HK-2 (cell line): Measurements from ENCODE around the gene IGFBP4.

ENCODE experiments used
- DNase-seq: peaks from one replicate; pipeline ENCODE4 v3.0.0-alpha.2; 2018; ENCODE audit not compliant: unreplicated experiment

IGFBP4 gene

DNA sequence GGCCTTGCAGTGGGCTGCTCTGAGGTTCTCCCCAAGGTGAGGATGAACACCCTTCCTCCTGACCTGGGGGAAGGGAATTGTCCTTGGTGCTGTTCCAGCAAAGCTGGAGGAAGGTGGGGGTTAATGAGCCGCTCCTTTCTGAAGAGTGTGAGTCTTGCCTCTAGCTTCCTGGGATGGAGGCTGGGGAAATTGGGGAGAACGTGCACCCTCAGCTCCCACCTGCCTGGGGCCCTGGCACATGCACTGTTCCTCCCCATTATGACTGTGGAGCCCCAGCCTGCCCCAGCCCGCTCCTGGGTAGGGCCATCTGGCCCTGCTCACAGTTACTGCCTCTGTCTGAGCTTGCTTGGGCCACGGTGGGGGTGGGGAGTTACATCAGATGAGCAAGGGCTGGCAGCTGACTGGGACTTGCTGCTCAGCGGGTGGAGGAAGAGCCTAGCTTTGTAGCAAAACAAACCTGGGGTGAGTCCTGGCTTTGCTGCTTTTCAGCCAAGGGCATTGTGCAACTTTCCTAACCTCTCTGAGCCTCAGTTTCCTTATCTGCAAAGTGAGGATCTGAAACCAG is 47.1 kb downstream of the IGFBP4 start:
- peak; percentile 31 for DNase-seq

DNA sequence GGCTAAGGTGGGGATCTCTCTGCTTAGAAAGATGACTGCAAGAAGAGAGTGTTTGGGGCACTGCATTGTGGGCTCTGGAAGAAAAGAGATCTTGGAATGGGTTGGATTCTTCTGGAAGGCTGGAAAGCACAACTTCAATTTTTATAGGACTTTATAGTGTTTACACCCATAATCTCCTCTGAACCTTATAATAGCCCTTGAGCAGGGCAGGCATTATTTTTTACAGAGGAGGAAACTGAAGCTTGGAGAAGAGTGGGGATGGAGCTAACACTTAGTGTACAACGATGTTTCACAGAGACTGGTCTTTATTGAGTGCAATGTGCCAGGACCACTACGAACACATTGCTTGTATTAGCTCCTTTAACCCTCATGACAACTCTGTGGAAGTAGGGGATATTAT is 47.7 kb downstream of the IGFBP4 start:
- no peak for DNase-seq

DNA sequence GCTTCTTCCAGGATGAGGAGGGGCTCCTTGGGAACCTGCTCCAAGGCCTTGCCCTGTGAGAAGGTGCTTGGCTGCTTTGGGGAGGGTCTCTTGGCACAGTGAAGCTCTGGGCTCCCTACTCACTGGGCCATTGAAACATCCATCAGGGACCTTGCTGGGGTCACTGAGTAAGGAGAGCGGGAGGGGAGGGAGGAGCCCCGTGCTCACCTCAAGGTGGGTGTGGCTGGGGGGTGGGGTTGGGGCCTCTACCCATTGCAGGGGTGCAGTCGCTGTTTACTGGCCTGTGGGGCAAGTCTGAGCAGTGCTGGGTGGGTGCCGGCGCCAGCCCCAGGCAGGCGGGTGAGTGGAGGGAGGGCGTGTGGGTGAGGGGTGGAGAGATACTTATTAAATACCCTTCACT is 48.2 kb downstream of the IGFBP4 start:
- DNase-seq = no peak

DNA sequence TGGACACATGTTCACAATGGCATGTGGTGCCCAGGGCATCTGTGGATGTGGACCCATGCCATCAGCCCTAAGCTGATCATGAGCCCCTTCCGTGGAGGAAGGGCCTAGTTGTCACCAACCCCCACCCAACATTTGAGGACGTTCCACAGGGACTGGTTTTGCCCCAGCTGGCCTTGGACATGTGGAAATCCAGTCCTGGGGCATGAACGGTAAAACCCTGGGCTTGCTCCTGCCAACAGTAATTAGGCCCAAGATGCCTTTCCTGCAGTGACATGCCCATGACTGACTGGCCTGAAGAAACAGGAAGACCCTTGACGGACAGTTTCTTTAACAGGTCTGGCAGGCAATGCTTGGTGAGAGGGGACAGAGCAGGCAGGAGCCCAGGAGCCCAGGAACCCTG is 50.4 kb downstream of the IGFBP4 start:
- DNase-seq = no peak

DNA sequence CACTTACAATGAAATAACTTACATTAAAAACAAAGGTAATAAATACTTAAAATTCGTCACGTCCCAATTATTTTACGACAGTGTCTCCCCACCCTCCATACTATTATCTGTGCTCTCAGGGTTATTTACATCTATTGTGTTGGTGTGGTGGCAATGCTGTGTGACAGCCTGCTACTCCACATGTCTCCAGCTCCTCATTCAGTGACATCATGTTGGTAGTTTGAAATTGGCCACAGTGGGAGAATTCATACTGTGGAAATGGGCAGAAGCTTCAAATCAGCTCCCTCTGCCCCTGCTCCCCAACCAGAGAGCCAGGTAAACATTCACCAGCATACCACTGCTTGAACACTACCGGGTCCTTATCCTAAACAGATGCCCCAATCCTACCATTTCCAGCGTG is 51.9 kb downstream of the IGFBP4 start:
- DNase-seq = no peak

DNA sequence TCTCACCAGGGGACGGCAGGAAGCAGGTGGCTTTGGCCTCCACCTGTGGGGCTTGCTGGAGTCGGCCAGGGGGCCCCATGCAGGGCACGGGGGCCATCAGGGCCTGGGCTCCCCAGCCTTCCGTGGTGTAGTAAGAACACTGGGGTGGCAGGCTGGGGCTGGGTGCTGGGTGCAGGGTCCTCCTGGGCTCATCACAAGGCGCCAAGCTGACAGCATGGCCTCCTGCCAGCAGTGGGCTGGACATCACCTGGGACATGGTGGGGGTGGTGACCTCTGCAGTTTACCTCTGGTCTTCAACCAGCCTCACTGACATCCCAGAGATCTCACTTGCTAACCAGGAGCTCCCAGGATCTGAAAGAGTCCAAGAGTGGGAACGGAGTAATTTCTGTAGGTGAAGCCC is 52.9 kb downstream of the IGFBP4 start:
- no peak for DNase-seq

DNA sequence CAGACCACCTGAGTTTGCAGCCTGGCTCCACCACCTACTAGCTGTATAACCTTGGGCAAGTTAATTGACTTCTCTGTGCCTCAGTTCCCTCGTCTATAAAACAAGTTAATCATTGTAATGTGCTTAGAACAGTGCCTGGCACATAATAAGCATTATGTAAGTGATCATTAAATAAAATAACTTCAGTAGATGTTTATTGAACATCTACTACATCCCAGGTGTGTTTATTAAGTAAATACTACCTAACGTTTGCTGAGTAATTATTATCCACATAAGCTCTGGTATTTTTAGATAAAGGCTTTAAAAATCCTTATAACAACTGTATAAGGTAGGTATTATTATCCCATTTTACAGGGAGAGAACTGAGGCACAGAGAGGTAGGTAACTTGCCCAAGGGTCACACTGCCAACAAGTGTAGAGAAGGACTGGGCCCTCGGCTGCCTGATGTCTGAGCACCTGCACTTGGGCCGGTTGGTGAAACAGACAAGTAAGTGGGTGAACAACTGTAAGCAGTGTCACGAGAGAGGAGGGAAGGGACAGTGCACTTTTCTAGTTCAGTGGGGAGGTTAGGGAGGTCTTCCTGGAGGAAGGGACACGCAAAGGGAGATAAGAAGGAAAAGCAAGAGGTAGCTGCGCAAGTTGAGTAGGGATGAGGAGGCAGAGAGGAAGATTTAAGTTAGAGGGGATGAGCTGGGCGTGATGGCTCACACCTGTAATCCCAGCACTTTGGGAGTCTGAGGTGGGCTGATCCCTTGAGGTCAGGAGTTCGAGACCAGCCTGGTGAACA is 53.6 kb downstream of the IGFBP4 start:
- DNase-seq = no peak

DNA sequence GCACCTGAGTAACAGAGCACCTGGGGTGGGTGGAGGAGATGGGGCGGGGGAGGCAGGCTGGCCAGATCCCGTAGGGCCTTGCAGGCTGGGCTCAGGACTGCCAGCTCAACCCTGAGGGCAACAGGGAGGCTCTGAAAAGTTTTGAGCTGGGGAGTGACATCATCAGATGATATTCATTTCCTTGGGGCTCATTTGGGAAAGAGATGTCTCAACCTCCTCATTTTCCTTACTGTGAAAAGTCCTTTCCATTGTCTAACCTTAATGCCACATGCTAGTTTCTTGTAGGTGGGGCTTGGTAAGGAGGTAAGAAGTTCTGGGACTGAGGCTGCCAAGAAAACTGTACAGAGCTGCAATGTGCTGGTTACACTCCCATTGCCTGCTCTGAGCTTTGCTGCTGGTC is 54.4 kb downstream of the IGFBP4 start:
- no peak for DNase-seq

DNA sequence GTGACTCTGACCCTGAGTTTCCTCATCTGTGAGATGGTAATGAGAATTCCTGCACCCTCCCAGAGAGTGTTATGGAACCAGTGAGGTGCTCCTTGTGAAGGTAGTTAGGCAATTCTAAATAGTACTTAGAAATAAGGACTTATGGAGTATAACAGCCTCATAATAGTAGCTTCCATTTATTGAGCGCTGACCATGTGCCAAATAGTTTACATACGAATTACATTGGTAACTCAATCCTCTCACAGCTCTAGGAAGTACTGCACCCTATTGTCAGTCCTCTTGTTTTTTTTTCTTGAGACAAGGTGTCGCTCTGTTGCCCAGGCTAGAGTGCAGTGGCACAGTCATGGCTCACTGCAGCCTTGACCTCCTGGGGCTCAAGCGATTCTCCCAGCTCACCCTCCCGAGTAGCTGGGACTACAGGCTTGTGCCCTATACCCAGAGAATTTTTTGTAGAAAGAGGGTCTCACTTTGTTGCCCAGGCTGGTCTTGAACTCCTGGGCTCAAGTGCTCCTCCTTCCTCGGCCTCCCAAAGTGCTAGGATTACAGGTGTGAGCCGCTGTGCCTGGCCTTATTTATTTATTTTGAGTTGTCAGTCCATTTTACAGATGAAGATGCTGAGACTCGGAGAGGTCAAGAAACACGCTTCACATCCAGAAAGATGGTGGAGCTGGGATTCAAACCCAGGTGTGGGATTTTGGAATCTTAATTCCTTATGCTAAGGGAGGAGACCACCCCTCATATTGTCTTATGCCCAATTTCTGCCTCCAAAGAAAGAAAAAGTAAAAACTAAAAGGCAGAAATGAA is 55.2 kb downstream of the IGFBP4 start:
- no peak for DNase-seq

DNA sequence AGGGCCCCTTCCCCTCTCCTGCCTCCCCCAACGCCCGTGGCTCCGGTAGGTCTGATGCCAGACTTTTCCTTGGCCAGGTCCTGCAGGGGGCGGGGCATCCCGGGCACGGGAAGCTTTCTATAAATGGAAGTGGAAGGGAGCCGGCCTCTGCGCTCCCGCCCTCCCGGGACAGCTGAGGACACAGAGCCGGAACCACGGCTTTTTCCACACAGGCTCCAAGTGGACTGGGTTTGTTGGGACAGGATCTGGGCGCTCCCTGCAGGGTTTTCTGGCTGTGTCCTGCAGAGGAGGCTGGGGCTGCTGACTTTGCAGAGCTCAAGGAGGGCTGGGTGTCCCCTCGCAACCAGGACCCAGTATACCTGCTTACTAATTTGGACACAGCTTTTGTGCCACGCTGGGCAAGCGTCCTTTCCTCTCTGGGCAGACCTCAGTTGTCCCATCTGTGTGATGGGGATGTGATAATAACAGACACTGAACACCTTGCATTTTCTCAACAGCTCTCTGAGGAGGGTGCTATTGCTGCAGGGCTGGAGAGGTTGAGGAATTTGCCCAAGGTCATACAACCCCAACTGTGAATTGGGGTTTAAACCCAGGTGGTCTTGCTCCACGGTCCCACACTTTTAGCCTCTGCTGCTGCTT is 56.4 kb downstream of the IGFBP4 start:
- DNase-seq = peak; percentile 52

DNA sequence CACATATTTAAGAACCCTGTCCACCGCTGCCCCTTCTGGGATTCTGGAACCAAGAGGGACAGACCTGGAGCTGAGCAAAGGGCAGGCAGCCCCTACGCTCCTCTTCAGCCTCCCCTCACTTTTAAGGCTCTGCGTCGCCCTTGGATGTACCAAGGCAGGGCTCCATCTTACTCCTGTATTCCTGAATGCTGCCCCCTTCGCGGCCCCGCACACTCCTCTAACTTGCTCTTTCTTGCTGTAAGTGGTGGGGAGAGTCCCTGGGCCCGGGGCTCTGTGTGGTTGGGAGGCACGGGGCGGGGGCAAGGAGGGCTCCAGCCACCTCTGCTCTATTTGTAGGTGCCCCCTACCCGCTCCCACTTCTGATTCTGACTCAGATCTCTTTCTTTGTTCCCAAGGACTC is 56.9 kb downstream of the IGFBP4 start:
- no peak for DNase-seq

DNA sequence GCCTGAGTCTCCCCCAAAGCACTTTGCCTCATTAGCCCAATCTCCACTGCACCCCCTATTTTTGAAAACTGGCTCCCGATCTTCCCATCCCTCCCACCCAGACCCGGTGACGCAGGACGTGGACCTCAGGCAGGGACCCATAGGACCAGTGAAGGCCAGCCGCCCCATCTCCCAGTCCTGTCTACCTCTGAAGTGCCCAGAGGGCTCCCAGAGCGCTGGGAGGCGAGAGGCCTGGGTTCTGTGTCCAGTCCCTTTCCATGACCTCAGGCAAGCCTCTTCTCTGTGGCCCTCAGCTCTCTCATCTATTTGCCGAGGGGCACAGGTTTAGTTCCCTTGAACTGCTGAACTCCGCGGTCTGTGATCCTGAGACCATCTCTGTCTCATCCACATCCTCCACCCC is 57.5 kb downstream of the IGFBP4 start:
- DNase-seq = no peak

DNA sequence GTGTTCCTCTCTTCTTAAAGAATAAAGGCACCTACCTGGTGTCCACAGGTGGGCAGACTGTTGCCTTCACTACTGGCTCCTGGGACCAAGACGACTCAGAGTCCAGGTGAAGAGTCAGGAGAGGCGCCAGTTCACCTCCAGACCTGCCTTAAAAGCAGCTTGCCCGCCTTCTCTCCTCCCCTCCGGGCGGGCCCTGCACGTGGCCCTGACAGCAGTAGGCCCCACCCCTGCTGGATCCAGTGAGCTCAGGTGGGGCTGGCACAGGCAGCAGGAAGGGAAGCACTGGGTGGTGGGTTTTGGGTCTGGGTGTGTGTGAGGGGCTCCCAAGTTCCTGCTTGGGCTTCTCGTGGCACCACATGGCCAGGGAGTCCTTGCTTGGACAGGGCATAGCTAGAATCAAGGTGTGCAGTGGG is 58.3 kb downstream of the IGFBP4 start, which contains the start of gene TNS4:
Gene TNS4 (minus strand): TSS at position 125 of the 413 bp plus-strand sequence. CDS start 5,198 bp downstream, outside the sequence.
- DNase-seq = no peak

DNA sequence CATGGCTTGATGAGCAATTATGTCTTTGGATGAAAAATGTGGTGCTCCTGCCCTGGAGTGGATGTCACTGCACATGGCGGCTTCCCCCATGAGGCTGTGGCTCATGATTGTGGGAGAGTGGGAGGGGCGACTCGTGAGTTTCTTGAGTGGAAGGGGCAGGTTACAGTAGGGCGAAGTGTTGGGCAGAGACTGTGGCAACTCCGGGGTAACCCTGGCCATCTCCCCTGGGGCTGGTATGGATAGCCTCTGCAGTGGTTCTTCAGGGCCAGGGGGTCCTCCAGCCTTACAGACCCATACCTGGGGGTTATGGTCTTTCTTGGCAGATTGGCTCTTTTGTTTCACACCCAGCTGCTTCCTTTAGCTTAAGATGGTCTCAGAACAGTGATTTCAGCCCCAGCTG is 59.5 kb downstream of the IGFBP4 start:
- DNase-seq = no peak

DNA sequence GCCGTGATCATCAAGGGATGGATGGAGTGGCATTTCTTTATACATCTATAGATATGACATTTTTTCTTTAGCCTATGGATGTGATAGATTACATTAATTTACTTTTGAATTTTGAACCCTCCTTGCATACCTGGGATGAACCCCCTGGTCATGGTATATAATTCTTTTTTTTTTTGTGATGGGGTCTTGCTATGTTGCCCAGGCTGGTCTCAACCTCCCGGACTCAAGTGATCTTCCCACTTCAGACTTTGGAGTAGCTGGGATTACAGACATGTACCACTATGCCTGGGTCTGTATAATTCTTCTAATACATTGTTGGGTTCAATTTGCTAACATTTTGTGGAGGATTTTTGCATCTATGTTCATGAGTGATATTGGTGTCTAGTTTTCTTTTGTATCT is 59.9 kb downstream of the IGFBP4 start:
- no peak for DNase-seq

DNA sequence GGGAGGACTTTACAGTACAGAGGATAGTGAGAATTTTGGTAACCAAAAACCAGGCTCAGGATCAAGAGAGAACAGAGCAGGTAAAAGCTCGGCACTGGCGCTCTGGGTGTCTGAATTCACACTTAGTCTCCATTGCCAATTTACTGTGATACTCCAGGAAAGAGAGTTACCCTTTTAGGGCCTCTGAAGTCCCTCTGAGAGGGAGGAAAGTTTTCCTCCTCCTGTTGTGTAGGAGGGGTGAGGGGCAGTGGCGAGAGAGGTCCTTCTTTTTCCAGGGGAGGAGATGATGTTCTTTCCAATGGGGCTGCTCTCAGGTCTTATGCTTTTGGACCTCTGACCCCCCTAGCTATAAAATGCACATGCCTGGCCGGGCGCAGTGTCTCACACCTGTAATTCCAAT is 63.5 kb downstream of the IGFBP4 start:
- no peak for DNase-seq
